Stomach (tissue), 9 donors: ENCODE measurements around the gene COA8. TPM values are rescaled to one million over a fixed set of nuclear protein-coding genes. Genes with fewer than 3 reads are reported as not detected.

Experiments
- DNase-seq, 2 donors: peaks; one replicate each; pipeline versions ENCODE4 v3.0.0 to v3.0.0-alpha.2; 2013 to 2019
- H3K27ac ChIP-seq, 5 donors: fragments of 200-600 bp in 4 of 5; sonication (generic) in 4 of 5; one replicate each; pipeline ENCODE4 v1.5.1; 2013 to 2019; ENCODE audit warnings: mild to moderate bottlenecking in 1 of 5, moderate library complexity in 1 of 5
- H3K27me3 ChIP-seq, 3 donors: fragments of 200-600 bp; sonication (generic); one replicate each; pipeline ENCODE4 v1.5.1; 2017 to 2019; ENCODE audit warnings: mixed run types in 1 of 3
- H3K36me3 ChIP-seq, 4 donors: fragments of 200-600 bp; sonication (generic); 1 replicate in 3 of 4; 2 replicates in 1 of 4; pipeline ENCODE4 v1.5.1; 2016 to 2019
- H3K4me1 ChIP-seq, 4 donors: fragments of 200-600 bp; sonication (generic); one replicate each; pipeline ENCODE4 v1.5.1; 2016 to 2019
- H3K4me3 ChIP-seq, 4 donors: fragments of 200-600 bp; sonication (generic) in 3 of 4; one replicate each; pipeline ENCODE4 v1.5.1; 2016 to 2019; ENCODE audit warnings: mild to moderate bottlenecking in 1 of 4
- H3K9me3 ChIP-seq, 4 donors: fragments of 200-600 bp; sonication (generic); one replicate each; pipeline ENCODE4 v1.5.1; 2016 to 2019
- CTCF ChIP-seq, 7 experiments: fragments of 450-650 bp in 4 of 7; fragments of 200-600 bp in 3 of 7; sonication (generic) in 3 of 7; IDR thresholded peaks; one replicate each; pipeline ENCODE4 v1.5.1; 2016 to 2019; ENCODE audit warnings: antibody characterized with exemption in 7 of 7, control low read depth in 2 of 7, mild to moderate bottlenecking in 1 of 7
- EP300 ChIP-seq: sonication (generic); formaldehyde crosslinking; IDR thresholded peaks from one replicate; pipeline ENCODE4 v1.6.1; 2017; ENCODE audit warnings: antibody characterized with exemption
- POLR2A ChIP-seq, 4 donors: fragments of 450-650 bp; IDR thresholded peaks; one replicate each; pipeline ENCODE4 v1.6.1; 2016; ENCODE audit warnings: antibody characterized with exemption in 4 of 4, control low read depth in 2 of 4, mild to moderate bottlenecking in 1 of 4, moderate library complexity in 1 of 4
- POLR2AphosphoS5 ChIP-seq, 3 donors: sonication (generic); formaldehyde crosslinking; IDR thresholded peaks; one replicate each; pipeline ENCODE4 v1.6.1; 2016; ENCODE audit warnings: antibody characterized with exemption in 3 of 3
- WGBS, 5 donors: extraction: QIAGEN DNeasy Blood & Tissue Kit in 3 of 5; methylation state at CpG; one replicate each; pipeline versions ENCODE4 v1.1.5 to v1.1.7; 2013 to 2018; 5-methylcytosine and 5-hydroxymethylcytosine counted together
- intact Hi-C: fragments of 100-400 bp; cut with DNase I; formaldehyde crosslinking; loops from one replicate; pipeline ENCODE4 v1.15.1; 2023; ENCODE audit warnings: low total_unique reads
- polyA plus RNA-seq, 3 donors: library from polyadenylated mRNA; stranded (reverse); fragments of 200-250 nt; gene quantifications; one replicate each; pipeline ENCODE4 v1.2.3, GENCODE V29; 2013
- total RNA-seq, 5 donors: library from RNA; depleted of rRNA; stranded (reverse); fragments of >200 nt; gene quantifications; one replicate each; pipeline versions ENCODE4 v1.1.0 to v1.2.3, GENCODE V29; 2014 to 2016
- donor health status: healthy with polysubstance abuse.
- donor health status: Bipolar disorder and iron deficiency.
- donor health status: healthy.

The COA8 gene
- total and polyA plus RNA-seq, 8 donors, result 6.4 to 96.5 (median 21.0) TPM

GRCh38 chr14:103543140-103543539 is 19.6 kb upstream of the COA8 start:
- intact Hi-C loops, result loop anchor here (10.0 kb wide), 1 partner anchor 48 kb away; no protein-coding TSS in a partner anchor
- WGBS, 5 donors, result 60 to 78% (median 69%) methylated on average over 5 to 10 of the region's 10 CpGs
- TF ChIP-seq POLR2AphosphoS5 (IDR thresholded peaks at IDR 0.05) (no peak), EP300 (no peak), POLR2A (IDR thresholded peaks at IDR 0.05) (no peak), CTCF (IDR thresholded peaks at IDR 0.05) (no peak)
- DNase-seq, result no peak
- peak overlapping the region in 4 of 5 donors; percentile 59 to 83 (median 70) for H3K27ac ChIP-seq
- H3K36me3 ChIP-seq, result no peaks in the 10 kb centered on the region
- no peaks in the 10 kb centered on the region for H3K9me3 ChIP-seq
- peak overlapping the region in 1 of 4 donors; percentile 6 for H3K4me3 ChIP-seq
- peaks cover 0 to 7% (median 0%) of the 10 kb centered on the region in 3 donors for H3K27me3 ChIP-seq
- peaks cover 70 to 86% (median 74%) of the 10 kb centered on the region in 4 donors for H3K4me1 ChIP-seq

- H3K4me3 ChIP-seq, result no peak overlapping the region
- intact Hi-C loops, result loop anchor here (10.0 kb wide), 1 partner anchor 49 kb away; no protein-coding TSS in a partner anchor
- peak overlapping the region in 2 of 5 donors; percentile 78 to 83 for H3K27ac ChIP-seq
- H3K9me3 ChIP-seq, result no peaks in the 10 kb centered on the region
- 56 to 71% (median 67%) methylated on average over 3 to 19 of the region's 19 CpGs for WGBS, 5 donors
- DNase-seq, result peak in 1 of 2 donors; percentile 35
- no peaks in the 10 kb centered on the region for H3K36me3 ChIP-seq
- peaks cover 0 to 7% (median 0%) of the 10 kb centered on the region in 3 donors for H3K27me3 ChIP-seq
- TF ChIP-seq POLR2AphosphoS5 (IDR thresholded peaks at IDR 0.05) (no peak), EP300 (no peak), POLR2A (IDR thresholded peaks at IDR 0.05) (no peak), CTCF (IDR thresholded peaks at IDR 0.05) (no peak)
- H3K4me1 ChIP-seq, result peaks cover 63 to 84% (median 67%) of the 10 kb centered on the region in 4 donors
Observed at GRCh38 chr14:103543721-103544387, 18.9 kb upstream of the COA8 start.

GRCh38 chr14:103544388-103545218 is 18.2 kb upstream of the COA8 start:
- intact Hi-C loops, result loop anchor here (10.0 kb wide), 1 partner anchor 50 kb away; no protein-coding TSS in a partner anchor
- no peaks in the 10 kb centered on the region for H3K36me3 ChIP-seq
- H3K4me3 ChIP-seq, result no peak overlapping the region
- WGBS, 5 donors, result 50 to 62% (median 57%) methylated on average over 15 to 35 of the region's 35 CpGs
- H3K27me3 ChIP-seq, result peaks cover 0 to 7% (median 0%) of the 10 kb centered on the region in 3 donors
- TF ChIP-seq CTCF (IDR thresholded peaks at IDR 0.05) (no peak), POLR2A (IDR thresholded peaks at IDR 0.05) (no peak)
- peak overlapping the region in 1 of 5 donors; percentile 83 for H3K27ac ChIP-seq
- peaks cover 58 to 83% (median 65%) of the 10 kb centered on the region in 4 donors for H3K4me1 ChIP-seq
- DNase-seq, result peak in 1 of 2 donors; percentile 89
- H3K9me3 ChIP-seq, result no peaks in the 10 kb centered on the region

- peak in 1 of 2 donors; percentile 18 for DNase-seq
- intact Hi-C loops, result loop anchor here (10.0 kb wide), 1 partner anchor 51 kb away; no protein-coding TSS in a partner anchor
- Histone ChIP-seq H3K27me3 (peaks cover 0 to 7% (median 0%) of the 10 kb centered on the region in 3 donors), H3K9me3 (no peaks in the 10 kb centered on the region), H3K27ac (peak overlapping the region in 1 of 5 donors; percentile 83), H3K4me1 (peaks cover 59 to 85% (median 66%) of the 10 kb centered on the region in 4 donors), H3K36me3 (no peaks in the 10 kb centered on the region), H3K4me3 (no peak overlapping the region)
- no peak for TF ChIP-seq CTCF (IDR thresholded peaks at IDR 0.05)
- no peak for TF ChIP-seq EP300
- TF ChIP-seq POLR2AphosphoS5 (IDR thresholded peaks at IDR 0.05), result no peak
- TF ChIP-seq POLR2A (IDR thresholded peaks at IDR 0.05), result no peak
- WGBS, 5 donors, result 89 to 96% (median 93%) methylated on average over 19 to 29 of the region's 29 CpGs
Observed at GRCh38 chr14:103545219-103545914, 17.4 kb upstream of the COA8 start.
